ENCODE data around the gene TCF15.

GRCh38 chr20:564192-564591, 45.9 kb downstream of the TCF15 start:
- TF ChIP-seq, protein P1, sequence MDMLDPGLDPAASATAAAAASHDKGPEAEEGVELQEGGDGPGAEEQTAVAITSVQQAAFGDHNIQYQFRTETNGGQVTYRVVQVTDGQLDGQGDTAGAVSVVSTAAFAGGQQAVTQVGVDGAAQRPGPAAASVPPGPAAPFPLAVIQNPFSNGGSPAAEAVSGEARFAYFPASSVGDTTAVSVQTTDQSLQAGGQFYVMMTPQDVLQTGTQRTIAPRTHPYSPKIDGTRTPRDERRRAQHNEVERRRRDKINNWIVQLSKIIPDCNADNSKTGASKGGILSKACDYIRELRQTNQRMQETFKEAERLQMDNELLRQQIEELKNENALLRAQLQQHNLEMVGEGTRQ (IDR thresholded peaks at IDR 0.05) = no peak
- TF ChIP-seq, protein P2, sequence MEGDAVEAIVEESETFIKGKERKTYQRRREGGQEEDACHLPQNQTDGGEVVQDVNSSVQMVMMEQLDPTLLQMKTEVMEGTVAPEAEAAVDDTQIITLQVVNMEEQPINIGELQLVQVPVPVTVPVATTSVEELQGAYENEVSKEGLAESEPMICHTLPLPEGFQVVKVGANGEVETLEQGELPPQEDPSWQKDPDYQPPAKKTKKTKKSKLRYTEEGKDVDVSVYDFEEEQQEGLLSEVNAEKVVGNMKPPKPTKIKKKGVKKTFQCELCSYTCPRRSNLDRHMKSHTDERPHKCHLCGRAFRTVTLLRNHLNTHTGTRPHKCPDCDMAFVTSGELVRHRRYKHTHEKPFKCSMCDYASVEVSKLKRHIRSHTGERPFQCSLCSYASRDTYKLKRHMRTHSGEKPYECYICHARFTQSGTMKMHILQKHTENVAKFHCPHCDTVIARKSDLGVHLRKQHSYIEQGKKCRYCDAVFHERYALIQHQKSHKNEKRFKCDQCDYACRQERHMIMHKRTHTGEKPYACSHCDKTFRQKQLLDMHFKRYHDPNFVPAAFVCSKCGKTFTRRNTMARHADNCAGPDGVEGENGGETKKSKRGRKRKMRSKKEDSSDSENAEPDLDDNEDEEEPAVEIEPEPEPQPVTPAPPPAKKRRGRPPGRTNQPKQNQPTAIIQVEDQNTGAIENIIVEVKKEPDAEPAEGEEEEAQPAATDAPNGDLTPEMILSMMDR (IDR thresholded peaks at IDR 0.05) = no peak
- no peak for TF ChIP-seq POLR2AphosphoS2 (conservative IDR thresholded peaks at IDR 0.05; ENCODE audit: low read length)
- TF ChIP-seq E2F6 (IDR thresholded peaks at IDR 0.05; ENCODE audit: borderline replicate concordance, low read depth) = no peak
- TF ChIP-seq BCL3 (IDR thresholded peaks at IDR 0.05) = no peak
- no peak for TF ChIP-seq ZFP36 (IDR thresholded peaks at IDR 0.05; ENCODE audit: borderline replicate concordance, partially characterized antibody)
- no peak for TF ChIP-seq POLR2A (IDR thresholded peaks at IDR 0.05; ENCODE audit: low read length)
- TF ChIP-seq REST (IDR thresholded peaks at IDR 0.05) = no peak
- no peak for TF ChIP-seq BHLHE40 (IDR thresholded peaks at IDR 0.05; ENCODE audit: low read depth, low read length)
- TF ChIP-seq ZC3H11A (IDR thresholded peaks at IDR 0.05) = no peak
- no peak for TF ChIP-seq MAZ (IDR thresholded peaks at IDR 0.05; ENCODE audit: borderline replicate concordance, low read depth, low read length)
- TF ChIP-seq RFX5 (IDR thresholded peaks at IDR 0.05) = no peak
- TF ChIP-seq RAD21 (conservative IDR thresholded peaks at IDR 0.05 in 1 of 2, IDR thresholded peaks at IDR 0.05 in 1 of 2) = no peak
- no peak for TF ChIP-seq MYC (IDR thresholded peaks at IDR 0.05; ENCODE audit: borderline replicate concordance, low read length)
